ENCODE results near the gene SHLD3. TPM values are rescaled to one million over a fixed set of nuclear protein-coding genes. Genes with fewer than 3 reads are reported as not detected.

The SHLD3 gene, protein sequence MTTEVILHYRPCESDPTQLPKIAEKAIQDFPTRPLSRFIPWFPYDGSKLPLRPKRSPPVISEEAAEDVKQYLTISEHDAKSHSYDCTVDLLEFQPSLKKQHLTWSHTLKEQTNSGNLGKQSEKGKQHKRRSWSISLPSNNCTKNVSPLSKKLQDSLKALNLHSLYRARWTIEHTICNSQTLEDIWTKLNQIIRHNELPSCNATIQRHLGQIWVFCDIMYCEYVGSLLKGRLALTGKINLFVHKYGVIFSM
- total RNA-seq = 3.1 and 5.7 TPM in 2 replicates

DNA sequence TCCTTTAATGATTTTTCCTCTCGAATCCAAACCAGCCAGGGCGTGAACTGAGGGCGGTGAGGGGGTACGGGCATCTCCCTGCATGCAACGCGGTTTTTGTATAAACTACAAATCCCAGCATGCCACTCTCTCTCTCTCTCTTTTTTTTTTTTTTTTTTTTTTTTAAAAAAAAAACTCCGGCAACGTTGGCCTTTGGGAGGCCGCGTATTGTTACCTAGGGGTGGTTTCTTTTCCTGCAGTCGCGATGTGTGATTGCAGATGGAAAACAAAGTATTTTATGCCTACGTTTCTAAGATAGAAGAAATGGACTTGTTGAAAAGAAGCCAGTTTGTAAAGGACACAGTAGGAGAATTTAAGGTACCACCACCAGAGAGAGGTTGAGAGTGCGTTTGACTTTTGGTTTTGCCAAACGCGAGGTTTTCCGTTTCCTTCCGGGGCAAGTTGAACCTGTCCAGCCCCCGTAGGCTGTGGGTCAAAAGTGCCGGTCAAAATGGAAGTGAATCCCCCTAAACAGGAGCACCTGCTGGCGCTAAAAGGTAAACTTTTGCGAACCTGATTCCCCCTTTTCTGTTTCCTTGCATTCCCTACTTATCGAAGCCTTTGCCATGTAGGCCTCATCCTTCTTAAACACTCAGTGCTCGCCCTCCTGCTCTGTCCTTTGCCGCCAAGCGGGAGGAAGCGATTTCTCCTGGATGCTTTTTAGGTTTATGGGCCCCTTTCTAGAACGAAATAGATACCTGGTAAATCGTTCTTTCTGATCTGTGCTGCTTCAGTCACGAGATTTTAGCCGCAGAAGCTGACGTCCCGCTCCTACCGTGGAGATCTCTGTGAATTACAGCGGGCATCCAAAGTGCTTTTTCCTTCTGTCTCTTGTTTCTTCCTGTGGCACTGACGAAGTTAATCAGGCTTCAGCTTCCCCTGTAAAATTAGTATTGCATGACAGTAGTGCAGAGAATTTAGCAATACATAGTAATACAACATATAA is at the start of gene SHLD3, which contains the start of gene TRAPPC13:
Gene SHLD3, plus strand, starts transcription at position 457 of the 985 bp plus-strand sequence. CDS start 4,561 bp downstream, outside the sequence.
Gene TRAPPC13, plus strand, starts transcription at position 457 of the 985 bp plus-strand sequence. Its CDS starts 34 bp downstream, at position 491.

DNA sequence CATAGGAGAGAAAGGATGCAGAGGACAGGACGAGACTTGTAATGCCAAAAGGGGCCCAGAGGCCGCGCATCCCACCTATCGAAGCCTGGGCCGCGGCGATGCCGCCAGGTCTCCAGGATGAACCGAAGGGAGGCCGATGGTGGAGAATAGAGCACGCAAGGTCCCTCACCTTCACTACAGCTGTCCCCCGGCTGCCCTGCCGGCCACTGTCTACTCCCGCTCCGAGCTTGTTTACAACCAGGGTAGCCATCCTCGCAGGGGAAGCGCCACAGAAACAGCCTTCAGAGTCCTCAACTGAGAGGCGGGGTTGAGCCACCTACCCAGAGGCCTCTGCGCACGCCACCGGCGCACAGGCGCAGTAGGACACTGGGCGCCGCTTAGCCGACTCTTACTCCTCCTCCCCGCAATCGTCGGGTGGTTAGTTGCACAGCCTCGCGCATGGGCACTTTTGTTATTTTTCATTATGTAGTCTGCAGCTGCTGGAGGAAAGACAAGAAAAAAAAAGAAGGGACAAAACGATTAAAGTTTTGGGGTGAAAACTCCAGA is 729 bp upstream of the SHLD3 start, which contains the start of gene TRIM23:
Gene TRIM23, minus strand, starts transcription at position 309 of the 546 bp plus-strand sequence. Its CDS starts 59 bp downstream, at position 250.

Other genes with a start within 250 kb of the SHLD3 start
- gene ADAMTS6, start 143.1 kb upstream of the SHLD3 start, total RNA-seq = 28.0 and 174 TPM in 2 replicates
- 17.2 and 20.9 TPM in 2 replicates for gene CENPK, start 61.9 kb upstream of the SHLD3 start, total RNA-seq
- 29.0 and 60.7 TPM in 2 replicates for gene PPWD1, start 61.7 kb upstream of the SHLD3 start, total RNA-seq
- 17.6 and 27.8 TPM in 2 replicates for gene TRIM23, start 694 bp upstream of the SHLD3 start, total RNA-seq
- gene TRAPPC13, start within 50 bp of the SHLD3 start, total RNA-seq = 16.0 and 39.4 TPM in 2 replicates
- 7.8 and 9.8 TPM in 2 replicates for gene SGTB, start 97.1 kb downstream of the SHLD3 start, total RNA-seq
- gene NLN, start 97.2 kb downstream of the SHLD3 start, total RNA-seq = 29.3 and 50.5 TPM in 2 replicates